Globus pallidus (tissue), 1 donor: ENCODE data around the gene CACNG8.
"Not testable (repeated sequence)": the region's sequence is repeated elsewhere in the genome, so short reads cannot be mapped to it uniquely, and the experiment has no call there.

Experiments used
- DNase-seq: peaks from one replicate; pipeline ENCODE4 v3.0.0-alpha.2; 2015; ENCODE audit warnings: low spot score

Gene CACNG8

GRCh38 chr19:53962887-53963431 lies at the start of gene CACNG8:
TSS of gene CACNG8 (plus strand) at chr19:53962937.
- DNase-seq = no peak

GRCh38 chr19:53915000-53915399 lies 47.7 kb upstream of the CACNG8 start:
- no peak for DNase-seq

- no peak for DNase-seq
Observed at GRCh38 chr19:53916004-53916403, 46.7 kb upstream of the CACNG8 start.

DNA sequence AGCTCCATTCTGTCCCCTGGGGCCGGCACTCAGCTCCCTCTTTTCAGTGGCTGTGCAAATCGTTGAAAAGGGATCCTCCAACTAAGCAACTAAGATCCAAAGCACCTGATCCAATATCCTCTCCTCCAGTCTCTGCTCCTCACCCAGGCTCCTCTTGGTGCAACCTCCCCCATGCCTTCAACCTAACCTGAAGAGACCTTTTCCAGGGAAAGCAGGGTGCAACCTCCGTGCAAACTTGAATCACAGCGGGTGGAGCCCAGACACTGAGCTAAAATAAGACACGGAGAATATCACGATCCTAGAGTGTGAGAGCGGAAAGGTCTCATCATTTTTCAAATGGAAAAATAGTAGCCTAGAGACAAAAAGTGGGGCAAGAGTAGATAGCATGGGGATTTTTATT lies 45.4 kb upstream of the CACNG8 start:
- DNase-seq = no peak

DNA sequence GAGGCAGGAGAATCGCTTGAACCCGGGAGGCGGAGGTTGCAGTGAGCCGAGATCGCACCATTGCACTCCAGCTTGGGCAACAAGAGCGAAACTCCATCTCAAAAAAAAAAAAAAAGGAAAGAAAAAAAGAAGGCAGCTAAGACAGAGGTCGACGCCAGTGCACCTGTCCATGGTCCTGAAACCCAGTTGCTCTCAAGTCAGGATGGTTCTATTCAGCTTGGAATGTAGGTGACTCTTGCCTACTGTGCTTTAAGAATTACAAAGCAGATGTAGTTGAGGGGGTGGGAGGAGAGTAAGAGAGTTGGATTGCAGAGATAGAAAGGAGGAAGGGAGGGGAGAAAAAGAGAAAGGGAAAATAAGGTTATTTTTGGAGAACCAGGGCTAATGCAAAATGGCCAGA lies 35.0 kb upstream of the CACNG8 start:
- no peak for DNase-seq

DNA sequence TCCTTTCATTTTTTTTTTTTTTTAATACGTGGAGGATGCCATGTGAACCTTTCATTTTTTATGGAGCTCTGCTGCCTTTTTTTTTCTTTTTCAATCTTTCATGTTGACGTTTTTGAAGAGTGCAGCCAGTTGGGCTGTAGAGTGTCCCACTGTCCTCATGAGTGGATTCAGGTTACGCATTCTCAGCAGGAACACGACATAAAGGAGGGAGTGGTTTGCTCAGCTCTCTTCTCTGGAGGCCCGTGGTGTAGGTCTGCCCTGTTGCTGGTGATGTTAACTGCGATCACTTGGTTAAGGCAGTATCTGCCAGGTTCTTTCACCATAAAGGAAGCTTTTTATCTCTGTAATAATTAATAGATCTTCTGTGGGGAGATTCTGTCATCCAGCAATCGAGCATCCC lies 26.7 kb upstream of the CACNG8 start:
- DNase-seq = no peak

DNA sequence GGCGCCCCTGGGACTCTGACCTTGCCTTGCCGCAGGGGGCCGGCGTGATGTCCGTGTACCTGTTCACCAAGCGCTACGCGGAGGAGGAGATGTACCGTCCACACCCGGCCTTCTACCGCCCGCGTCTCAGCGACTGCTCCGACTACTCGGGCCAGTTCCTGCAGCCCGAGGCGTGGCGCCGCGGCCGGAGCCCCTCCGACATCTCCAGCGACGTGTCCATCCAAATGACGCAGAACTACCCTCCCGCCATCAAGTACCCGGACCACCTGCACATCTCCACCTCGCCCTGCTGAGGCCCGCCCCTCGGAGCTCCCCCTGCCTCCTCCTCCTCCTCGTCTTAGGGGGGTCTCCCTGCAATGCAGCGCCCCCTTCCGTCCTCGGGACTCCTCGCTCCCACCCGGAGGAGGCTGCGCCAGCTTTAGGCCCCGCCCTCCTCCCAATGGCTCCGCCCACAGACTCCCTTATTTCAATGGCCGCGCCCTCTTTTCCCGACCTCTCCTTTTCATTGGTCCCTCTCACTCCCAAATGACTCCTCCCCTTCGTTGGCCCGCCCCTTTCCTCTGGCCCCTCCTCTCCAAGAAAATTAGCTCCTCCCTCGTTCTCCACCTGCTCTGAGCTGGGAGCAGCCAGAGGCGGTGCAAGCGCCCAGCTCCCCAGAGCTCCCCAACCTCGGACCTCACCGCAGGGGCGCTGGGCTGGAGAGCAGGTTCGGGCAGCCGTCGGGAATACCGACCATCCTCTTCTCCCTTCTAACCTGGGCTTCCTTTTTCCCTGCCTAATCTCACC lies 20.5 kb upstream of the CACNG8 start:
- no peak for DNase-seq

GRCh38 chr19:53944416-53944815 lies 18.3 kb upstream of the CACNG8 start:
- no peak for DNase-seq

- DNase-seq = no peak
Observed at GRCh38 chr19:53944933-53945332, 17.8 kb upstream of the CACNG8 start.

DNA sequence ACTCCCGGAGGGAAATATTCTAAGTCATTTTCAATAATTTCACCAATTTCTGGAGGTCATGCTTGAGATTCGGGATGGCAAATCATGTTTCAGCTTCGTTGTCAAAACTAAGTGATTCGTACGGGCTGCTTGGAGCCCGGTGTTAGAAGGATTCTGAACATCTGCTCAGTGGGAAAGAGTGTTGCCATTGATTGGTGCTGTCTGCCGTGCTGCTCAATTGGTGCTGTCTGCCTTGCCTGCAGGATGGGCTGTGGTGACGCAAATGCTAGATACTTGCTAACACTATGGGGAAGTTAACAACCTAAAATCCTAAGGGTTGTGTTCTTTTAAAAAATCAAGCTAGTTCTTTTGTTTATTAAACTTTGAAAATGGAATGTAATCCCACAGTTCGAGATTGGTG lies 17.3 kb upstream of the CACNG8 start:
- no peak for DNase-seq

DNA sequence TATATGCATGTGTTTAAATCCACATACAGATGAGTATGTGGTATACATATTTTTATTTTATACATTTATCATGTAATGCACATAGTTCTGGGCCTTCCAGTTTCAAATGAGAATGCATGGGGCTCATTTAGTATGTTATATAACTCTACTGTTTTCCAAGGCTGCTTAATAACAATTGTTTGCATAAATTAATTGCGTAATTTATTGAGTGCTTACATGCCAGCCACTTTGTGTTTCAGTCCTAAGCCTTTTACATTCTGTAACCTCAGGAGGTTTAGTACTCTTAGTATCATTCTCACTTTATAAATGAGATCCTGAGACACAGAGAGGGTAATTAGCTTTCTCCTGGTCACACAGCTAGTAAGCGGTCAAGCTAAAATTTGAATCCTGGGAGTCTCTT lies 16.7 kb upstream of the CACNG8 start:
- DNase-seq = no peak

DNA sequence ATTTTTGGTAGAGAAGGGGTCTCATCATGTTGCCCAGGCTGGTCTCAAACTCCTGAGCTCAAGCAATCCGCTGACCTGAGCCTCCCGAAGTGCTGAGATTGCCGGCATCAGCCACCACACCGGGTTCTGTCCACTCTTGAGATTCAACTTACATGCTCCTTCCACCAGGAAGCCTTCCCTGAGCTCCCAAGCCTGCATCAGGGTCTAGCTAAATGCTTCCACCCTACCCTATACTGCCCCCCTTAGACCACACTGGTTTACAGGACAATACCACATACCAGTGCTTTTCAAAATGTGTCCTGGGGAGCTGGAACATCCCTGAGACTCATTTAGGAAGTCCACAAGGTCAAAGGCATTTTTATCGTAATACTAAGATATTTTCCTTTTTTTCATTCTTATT lies 15.1 kb upstream of the CACNG8 start:
- no peak for DNase-seq

- DNase-seq = not testable (repeated sequence)
Observed at GRCh38 chr19:53948611-53949010, 14.1 kb upstream of the CACNG8 start.

- DNase-seq = no peak
Observed at GRCh38 chr19:53951436-53951835, 11.3 kb upstream of the CACNG8 start.

DNA sequence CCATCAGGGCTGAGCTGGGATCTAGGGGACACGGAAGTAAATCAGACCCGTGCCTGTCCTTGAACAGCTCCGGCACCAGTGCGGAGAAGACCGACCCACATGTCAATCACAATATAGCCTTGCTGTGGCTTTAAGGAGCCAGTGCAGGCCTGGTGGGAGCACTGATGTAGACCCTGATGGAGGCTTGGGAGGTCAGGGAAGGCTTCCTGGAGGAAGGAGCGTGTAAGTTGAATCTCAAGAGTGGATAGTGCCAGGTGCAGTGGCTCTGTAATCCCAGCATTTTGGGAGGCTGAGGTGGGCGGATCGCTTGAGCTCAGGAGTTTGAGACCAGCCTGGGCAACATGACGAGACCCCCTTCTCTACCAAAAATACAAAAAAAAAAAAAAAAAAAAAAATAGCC lies 10.8 kb upstream of the CACNG8 start:
- no peak for DNase-seq

GRCh38 chr19:53953383-53953782 lies 9.4 kb upstream of the CACNG8 start:
- DNase-seq = no peak

DNA sequence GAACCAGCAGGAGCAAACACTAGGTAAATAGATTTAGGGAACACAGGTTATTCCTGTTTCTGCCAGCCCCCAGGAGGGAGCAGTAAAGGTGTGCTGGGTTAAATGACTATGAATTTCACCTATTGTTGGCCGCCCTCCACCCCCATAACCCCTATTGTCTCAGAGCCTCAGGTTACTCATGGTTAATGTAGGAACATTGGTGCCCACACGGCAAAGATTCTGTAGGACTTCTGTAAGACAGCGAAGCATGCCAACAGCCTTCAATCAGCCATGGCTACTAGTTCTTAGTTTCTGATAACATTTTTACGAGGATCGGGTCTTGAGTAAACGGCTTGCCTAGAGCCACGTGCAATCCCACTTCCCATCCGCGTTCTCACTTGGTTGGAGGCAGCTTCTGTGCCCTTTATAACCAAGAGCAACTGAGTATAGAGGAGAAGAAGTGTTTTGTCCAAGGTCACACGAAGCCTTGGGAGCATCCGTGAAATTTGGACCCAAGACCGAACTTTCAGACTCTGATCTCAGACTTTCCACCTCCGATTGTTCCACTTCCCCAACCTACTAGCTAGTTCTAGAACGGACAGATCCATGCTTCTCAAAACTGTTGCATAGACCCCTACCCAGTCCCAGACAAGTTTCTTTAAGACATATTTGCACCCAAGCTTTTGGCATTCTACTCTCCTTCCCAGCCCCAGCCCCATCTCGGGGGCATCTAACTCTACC lies 5.1 kb upstream of the CACNG8 start:
- no peak for DNase-seq

GRCh38 chr19:53958168-53958571 lies 4.6 kb upstream of the CACNG8 start:
- DNase-seq = peak; percentile 29

DNA sequence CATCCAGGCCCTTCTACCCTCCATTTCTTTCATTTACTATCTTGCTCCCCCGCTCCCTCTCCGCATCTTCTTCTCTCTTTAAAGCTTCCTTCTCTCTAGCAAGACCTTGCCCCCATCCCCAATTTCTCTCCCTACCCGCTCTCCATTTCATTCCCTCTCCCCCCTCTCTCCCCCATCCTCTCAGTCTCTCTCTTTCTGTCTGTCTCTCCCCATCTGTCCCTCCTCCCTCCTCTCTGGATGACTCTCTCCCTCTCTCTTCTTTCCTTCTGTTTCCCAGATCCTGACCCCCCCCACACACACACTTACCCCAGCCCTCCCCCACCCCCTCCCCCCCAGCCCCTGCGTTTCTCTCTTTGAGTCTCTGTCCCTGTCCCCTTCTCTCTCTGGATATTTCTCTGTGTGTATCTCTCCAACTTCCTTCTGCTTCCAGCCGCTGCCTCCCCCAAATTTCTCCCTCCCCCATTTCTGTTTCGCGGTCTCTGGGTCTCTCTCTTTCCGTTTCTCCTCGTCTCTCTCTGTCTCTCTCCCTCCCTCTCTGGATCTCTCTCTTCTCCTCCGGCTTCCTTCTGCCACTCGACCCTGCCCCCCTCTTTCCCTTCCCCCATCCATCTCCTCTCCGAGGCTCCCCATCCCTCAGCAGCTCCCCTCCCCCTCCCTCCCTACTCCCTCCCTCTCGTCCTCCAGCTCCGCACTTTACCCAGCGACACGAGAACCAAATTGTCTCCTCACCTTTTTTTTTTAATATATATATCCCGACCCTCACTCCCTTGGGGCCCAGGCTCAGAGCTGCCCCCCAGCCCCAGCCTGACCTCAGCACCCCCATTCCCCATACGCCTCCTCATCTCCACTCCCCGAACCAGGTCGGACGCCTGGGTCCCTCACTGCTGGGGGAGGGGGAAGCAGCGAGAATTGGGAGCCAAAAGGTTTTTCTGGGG lies 3.6 kb upstream of the CACNG8 start:
- DNase-seq = no peak

- DNase-seq = no peak
Observed at GRCh38 chr19:53960187-53960586, 2.5 kb upstream of the CACNG8 start.

- DNase-seq = no peak
Observed at GRCh38 chr19:53960886-53961285, 1.9 kb upstream of the CACNG8 start.
